ENCODE data around the gene PHF14. TPM values are rescaled to one million over a fixed set of nuclear protein-coding genes. Genes with fewer than 3 reads are reported as not detected.

PHF14 gene
- total RNA-seq, 1 experiment from 2014 or later: 35.4 TPM

DNA sequence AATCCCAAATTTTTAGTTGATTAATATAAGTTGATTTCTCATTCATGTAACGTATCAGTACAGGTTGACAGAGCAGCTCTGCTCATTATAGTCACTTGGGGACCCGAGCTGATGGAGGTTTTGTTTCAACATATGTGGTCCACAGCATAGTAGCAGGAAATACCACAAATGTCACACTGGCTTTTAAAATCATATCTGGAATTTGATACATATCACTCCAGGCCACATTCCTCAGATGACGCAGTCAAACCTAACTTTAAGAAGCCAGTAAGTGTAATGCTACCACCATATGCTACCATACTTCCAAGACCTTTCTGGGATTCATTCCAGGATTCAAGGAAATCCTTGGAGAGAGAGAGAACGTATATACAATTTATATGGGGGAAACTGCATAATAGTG is 156.3 kb downstream of the PHF14 start:
- no peaks in the 10 kb centered on the region for H3K4me1 ChIP-seq (ENCODE audit: insufficient read depth, low read length)
- H3K27ac ChIP-seq (ENCODE audit: low read length): no peak overlapping the region
- no peak overlapping the region for H2AFZ ChIP-seq (ENCODE audit: low read length)
- ChIA-PET POLR2A (ENCODE audit: unreplicated experiment) (no interaction called here), CTCF (no interaction called here)
- TF ChIP-seq CTCF (conservative IDR thresholded peaks at IDR 0.05; ENCODE audit: low read depth, low read length): no peak
- H3K79me2 ChIP-seq (ENCODE audit: low read length): no peaks in the 10 kb centered on the region
- no peaks in the 10 kb centered on the region for H4K20me1 ChIP-seq (ENCODE audit: low read length)
- no peak overlapping the region for H3K4me3 ChIP-seq (ENCODE audit: low read length)
- no TSS peak for BruUV-seq (replicated peaks)
- H3F3A ChIP-seq (ENCODE audit: low read length, unreplicated experiment): no peaks in the 10 kb centered on the region
- H3K27me3 ChIP-seq (ENCODE audit: low read length): no peaks in the 10 kb centered on the region
- H3K9me3 ChIP-seq (ENCODE audit: low read length): no peaks in the 10 kb centered on the region
- intact Hi-C loops (cut with micrococcal nuclease): no loop called here
- DNase-seq: no peak
- H3K9ac ChIP-seq (ENCODE audit: low read length): no peak overlapping the region
- ATAC-seq: no peak
- H3K4me2 ChIP-seq (ENCODE audit: low read length): no peak overlapping the region
- H3K36me3 ChIP-seq (ENCODE audit: low read depth, low read length): 0 out of 2 replicates have a peak, but pooled peaks cover 3% of the 10 kb centered on the region
- no peaks in the 10 kb centered on the region for H3K9me2 ChIP-seq (replicated peaks; ENCODE audit: low read length)

DNA sequence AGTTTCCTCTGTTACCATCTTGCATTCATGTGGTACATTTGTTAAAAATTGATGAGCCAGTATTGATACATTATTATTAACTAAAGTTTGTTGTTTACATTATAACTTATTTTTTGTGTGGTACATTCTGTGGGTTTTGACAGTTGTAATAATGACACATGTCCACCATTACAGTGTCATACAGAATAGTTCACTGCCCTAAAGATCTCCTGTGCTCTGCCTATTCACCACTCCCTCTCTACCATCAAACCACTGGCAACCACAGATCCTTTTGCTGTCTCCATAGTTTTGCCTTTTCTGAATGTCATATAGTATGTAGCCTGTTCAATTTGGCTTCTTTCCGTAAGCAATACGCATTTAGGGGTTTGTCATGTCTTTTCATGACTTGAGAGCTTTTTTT is 156.9 kb downstream of the PHF14 start:
- ATAC-seq (no peak), DNase-seq (no peak)
- no TSS peak for BruUV-seq (replicated peaks)
- no peaks in the 10 kb centered on the region for H3F3A ChIP-seq (ENCODE audit: low read length, unreplicated experiment)
- no peak overlapping the region for H3K4me2 ChIP-seq (ENCODE audit: low read length)
- H3K9me3 ChIP-seq (ENCODE audit: low read length): no peaks in the 10 kb centered on the region
- no peak overlapping the region for H2AFZ ChIP-seq (ENCODE audit: low read length)
- H3K4me1 ChIP-seq (ENCODE audit: insufficient read depth, low read length): no peaks in the 10 kb centered on the region
- intact Hi-C loops (cut with micrococcal nuclease): no loop called here
- H3K27ac ChIP-seq (ENCODE audit: low read length): no peak overlapping the region
- ChIA-PET CTCF (no interaction called here), POLR2A (ENCODE audit: unreplicated experiment) (no interaction called here)
- H3K9me2 ChIP-seq (replicated peaks; ENCODE audit: low read length): no peaks in the 10 kb centered on the region
- 0 out of 2 replicates have a peak, but pooled peaks cover 3% of the 10 kb centered on the region for H3K36me3 ChIP-seq (ENCODE audit: low read depth, low read length)
- no peaks in the 10 kb centered on the region for H3K79me2 ChIP-seq (ENCODE audit: low read length)
- no peaks in the 10 kb centered on the region for H3K27me3 ChIP-seq (ENCODE audit: low read length)
- no peak overlapping the region for H3K4me3 ChIP-seq (ENCODE audit: low read length)
- TF ChIP-seq EZH2phosphoT487 (IDR thresholded peaks at IDR 0.05; ENCODE audit: borderline replicate concordance, low read length) (no peak), CTCF (conservative IDR thresholded peaks at IDR 0.05; ENCODE audit: low read depth, low read length) (no peak), EZH2 (IDR thresholded peaks at IDR 0.05; ENCODE audit: low read length, unreplicated experiment) (no peak)
- no peak overlapping the region for H3K9ac ChIP-seq (ENCODE audit: low read length)
- no peaks in the 10 kb centered on the region for H4K20me1 ChIP-seq (ENCODE audit: low read length)

- DNase-seq (no peak), ATAC-seq (no peak)
- Histone ChIP-seq H2AFZ (ENCODE audit: low read length) (no peak overlapping the region), H3K9me3 (ENCODE audit: low read length) (no peaks in the 10 kb centered on the region), H3K27ac (ENCODE audit: low read length) (no peak overlapping the region), H3K9me2 (replicated peaks; ENCODE audit: low read length) (no peaks in the 10 kb centered on the region), H3K4me1 (ENCODE audit: insufficient read depth, low read length) (no peaks in the 10 kb centered on the region), H3K79me2 (ENCODE audit: low read length) (no peaks in the 10 kb centered on the region), H3K4me2 (ENCODE audit: low read length) (no peak overlapping the region), H4K20me1 (ENCODE audit: low read length) (no peaks in the 10 kb centered on the region), H3K4me3 (ENCODE audit: low read length) (no peak overlapping the region), H3K9ac (ENCODE audit: low read length) (no peak overlapping the region), H3K36me3 (ENCODE audit: low read depth, low read length) (0 out of 2 replicates have a peak, but pooled peaks cover 3% of the 10 kb centered on the region), H3F3A (ENCODE audit: low read length, unreplicated experiment) (no peaks in the 10 kb centered on the region), H3K27me3 (ENCODE audit: low read length) (no peaks in the 10 kb centered on the region)
- no TSS peak for BruUV-seq (replicated peaks)
- TF ChIP-seq EZH2phosphoT487 (IDR thresholded peaks at IDR 0.05; ENCODE audit: borderline replicate concordance, low read length) (no peak), EZH2 (IDR thresholded peaks at IDR 0.05; ENCODE audit: low read length, unreplicated experiment) (no peak), CTCF (conservative IDR thresholded peaks at IDR 0.05; ENCODE audit: low read depth, low read length) (no peak)
- intact Hi-C loops (cut with micrococcal nuclease): no loop called here
- POLR2A ChIA-PET (ENCODE audit: unreplicated experiment): no interaction called here
- CTCF ChIA-PET: no interaction called here
Observed at GRCh38 chr7:11133436-11133959, 159.8 kb downstream of the PHF14 start.

Measured in PC-3 (cell line).